Activated CD4-positive, alpha-beta T cell treated with anti-CD3 and anti-CD28 coated beads, Interleukin-2, amount 50 U/mL, for 4 hours (primary cell): Measurements from ENCODE around the gene CHST11.

Experiments
- DNase-seq, 2 experiments: peaks; one replicate each; pipeline ENCODE4 v3.0.0-alpha.2; 2020

Gene CHST11

DNA sequence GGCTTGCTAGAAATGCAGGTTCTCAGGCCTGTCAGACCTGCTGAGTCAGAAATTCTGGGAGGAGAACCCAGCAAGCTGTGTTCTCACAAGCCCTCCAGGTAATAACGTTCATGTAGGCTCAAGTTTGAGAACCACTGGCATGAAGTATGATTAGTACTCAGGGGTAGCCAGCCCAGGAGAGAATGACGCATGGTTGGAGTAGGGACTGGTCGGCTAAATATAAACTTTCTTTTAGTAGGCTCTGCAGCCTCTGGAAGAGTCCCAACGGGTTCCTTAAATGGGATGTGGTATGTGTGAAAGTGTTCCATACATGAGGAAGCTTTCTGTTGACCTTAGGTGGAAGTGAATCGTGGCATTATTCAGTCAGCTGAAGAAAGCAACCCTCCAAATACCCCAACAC is 292.0 kb downstream of the CHST11 start:
- DNase-seq = no peak

DNA sequence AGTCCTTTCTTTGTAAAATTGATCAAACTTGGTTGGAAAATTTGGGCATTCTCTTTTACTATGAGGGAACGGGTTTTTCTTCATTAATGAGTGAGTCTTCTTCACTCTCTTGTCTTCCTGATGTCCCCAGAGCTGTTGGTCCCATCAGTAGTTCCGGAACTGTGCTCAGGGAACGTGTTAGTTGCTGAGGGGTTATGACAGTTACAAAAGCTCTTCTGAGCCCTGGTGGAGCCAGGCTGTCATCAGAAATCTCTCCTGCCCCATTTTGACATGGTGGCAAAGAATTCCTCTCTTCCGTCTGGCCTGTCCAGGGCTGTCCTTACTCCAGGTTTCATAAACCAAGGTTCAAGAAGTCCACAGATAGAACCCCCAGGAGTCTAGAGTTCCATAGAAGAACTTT is 292.8 kb downstream of the CHST11 start:
- DNase-seq = no peak

DNA sequence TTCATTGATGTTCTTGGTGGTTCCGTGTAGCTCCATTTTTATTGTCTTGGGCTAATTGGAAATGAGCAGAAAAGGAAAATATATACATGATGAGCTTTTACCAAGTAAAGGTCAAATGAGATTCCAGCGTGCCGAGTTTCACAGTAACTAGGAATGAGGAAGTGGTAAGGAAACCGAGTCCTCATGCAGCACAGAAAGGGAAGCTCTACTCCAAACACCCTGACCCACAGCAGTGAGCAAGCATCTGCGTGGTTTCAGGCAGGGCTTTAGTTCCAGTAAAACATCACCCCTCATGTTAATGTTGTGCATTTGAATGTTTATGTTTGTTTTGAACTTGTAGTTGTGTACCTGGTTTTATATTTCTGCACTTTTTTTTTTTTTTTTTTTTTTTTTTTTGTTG is 293.3 kb downstream of the CHST11 start:
- no peak for DNase-seq

DNA sequence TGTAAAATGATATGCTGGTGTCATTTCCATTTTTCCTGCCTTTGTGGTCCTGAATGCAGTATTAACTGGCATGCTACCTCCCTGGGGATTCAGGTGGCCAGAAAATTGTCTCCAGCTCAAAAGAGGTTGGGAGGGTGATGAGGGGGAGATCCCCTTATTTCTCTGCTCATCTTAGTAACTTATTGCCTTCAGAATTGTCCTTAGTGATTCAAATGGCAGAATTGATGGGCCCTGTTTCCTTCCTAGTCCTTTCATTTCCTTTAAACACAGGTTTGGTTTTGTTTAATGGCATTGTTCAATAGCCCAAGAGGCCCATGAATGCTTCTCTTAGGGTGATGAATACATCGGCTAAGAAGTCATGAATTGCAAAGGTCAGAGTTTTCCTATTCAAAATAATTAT is 294.4 kb downstream of the CHST11 start:
- DNase-seq = no peak

DNA sequence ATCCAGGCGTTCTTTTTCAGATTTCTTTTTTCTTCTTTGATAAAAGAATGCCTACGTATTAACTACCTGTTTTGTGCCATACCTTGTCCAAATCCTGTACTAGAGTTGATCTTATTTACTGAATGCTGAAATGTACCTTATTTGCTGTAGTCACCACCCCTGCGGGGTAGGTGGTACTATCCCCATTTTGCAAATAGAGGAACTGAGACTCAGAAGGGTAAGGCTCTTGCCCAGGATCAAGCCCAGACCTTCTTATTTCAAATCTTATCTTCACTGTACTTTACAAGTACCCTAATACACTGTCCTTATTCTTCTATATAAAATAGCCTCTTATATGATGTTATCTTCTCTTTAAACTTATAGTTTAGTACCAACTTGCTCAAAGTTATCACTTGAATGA is 294.8 kb downstream of the CHST11 start:
- no peak for DNase-seq

DNA sequence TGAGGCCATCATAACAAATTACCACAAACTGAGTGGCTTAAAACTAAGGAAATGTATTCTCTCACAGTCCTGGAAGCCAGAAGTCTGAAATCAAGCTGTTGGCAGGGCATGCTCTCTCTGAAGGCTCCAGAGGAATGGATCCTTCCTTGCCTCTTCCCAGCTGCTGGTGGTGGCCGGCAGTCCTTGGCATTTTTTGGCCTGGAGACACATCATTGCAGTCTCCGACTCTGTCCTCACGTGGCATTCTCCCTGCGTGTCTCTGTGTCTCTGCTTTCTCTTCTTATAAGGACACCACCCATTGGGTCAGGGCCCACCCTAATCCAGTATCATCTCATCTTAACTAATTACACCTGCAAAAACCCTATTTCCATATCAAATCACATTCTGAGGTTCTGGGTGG is 295.3 kb downstream of the CHST11 start:
- no peak for DNase-seq

DNA sequence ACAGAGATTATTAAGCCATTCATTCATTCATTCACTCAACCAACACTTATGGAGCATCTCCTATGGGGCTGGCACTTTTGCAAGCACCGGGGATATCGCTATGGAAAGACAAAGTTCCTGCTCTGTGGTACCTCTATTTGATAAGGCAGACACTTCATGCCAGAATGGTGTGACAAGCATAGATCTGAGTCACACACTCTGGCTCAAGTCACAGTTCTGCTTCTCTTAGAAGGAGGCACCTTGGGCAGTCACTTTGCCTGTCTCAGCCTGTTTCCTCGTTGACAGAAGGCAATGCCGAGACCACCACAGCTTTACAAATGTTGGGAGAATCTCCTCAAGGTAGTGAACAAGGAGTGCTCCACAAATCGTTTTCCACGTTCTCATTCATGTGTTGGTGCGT is 296.1 kb downstream of the CHST11 start:
- no peak for DNase-seq

DNA sequence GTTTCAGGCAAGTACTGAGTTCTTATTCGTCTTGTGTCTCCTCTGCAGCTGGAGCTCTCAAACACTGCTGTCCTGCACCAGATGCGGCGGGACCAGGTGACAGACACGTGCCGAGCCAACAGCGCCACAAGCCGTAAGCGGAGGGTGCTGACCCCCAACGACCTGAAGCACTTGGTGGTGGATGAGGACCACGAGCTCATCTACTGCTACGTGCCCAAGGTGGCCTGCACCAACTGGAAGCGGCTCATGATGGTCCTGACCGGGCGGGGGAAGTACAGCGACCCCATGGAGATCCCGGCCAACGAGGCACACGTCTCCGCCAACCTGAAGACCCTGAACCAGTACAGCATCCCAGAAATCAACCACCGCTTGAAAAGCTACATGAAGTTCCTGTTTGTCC is 300.2 kb downstream of the CHST11 start:
- no peak for DNase-seq

DNA sequence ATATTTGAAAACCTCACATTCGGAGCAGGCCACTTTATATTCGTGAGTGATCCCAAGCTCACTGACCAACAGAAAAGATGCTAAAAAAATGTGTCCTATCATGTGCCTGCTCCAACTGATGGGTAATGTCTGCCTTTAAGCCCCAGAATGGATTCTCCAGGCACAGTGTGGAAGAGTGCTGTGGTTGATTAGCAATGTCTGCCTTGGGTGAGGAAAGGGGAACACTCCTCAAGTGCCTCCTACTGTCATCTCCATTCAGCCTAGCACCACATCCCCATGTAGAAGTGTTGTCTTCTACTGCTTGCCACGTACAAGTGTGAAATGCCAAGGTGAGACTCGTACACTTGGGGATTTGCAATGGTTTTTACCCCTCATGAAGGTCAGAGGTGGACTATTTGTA is 302.0 kb downstream of the CHST11 start:
- no peak for DNase-seq

DNA sequence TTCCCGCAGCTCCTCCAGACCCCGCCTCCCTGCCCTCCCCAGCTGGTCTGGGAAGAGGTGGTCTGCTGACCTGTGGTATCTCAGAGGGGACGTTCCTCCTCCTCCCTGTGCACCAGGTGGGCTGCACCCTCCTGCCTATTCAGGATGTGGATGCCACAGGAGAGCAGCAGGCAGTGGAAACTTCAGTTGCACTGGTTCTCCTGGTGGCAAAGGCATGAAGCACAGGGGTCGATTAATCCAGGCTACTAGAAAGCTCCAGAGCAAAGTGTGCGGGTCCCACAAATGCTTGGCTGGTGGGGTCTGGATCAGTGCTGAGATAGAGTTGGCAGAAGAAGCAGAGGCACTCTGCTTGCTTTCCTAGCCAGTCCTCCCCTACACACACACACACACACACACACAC is 304.3 kb downstream of the CHST11 start:
- DNase-seq = no peak

DNA sequence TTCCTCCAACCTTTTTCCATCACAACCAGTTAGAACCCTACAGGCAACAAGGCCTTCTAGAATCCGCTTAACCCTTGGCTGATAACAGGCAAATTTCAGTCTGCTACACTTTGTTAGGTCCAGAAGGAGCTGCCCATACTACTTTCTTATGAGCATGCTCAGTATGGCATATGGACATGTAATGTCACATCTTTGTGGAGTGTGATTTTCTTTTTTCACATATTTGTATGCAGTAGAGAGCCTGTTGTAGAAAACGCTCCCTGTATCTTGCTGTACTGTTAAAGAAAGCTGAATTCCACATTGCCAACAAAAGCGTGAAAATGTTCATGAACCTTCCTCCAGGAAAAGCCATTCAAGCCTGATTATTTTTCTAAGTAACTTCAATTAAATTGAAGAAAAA is 304.9 kb downstream of the CHST11 start:
- DNase-seq = no peak

DNA sequence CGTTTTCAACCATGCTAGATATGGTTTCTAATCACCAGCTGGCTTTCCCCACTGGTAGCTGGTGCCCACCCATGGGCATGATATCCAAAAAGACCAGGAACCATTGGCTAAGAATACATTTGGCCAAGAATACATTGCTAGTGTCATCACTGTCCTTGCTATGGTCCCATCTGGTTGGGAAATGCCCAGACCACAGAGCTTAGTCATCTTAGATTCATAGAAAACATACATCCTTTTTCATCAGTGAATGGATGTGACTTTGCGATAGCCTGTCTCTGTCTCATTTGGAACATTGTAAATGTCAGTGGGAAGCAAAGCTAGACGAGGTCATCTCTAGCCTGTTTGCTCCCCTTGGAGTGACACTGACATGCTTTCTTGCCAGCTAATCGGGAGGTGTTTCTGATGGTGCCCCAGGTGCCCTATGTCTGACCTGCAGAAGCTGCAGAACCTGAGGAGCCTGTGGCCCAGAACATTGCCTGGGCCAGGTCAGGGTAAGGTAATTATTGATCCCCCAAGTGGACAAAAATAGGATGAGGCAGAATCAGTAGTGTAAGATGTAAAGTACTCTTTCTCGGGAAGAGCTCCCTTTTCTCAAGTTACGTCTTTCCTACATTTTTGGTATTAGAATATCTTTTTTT is 306.5 kb downstream of the CHST11 start:
- DNase-seq = no peak

DNA sequence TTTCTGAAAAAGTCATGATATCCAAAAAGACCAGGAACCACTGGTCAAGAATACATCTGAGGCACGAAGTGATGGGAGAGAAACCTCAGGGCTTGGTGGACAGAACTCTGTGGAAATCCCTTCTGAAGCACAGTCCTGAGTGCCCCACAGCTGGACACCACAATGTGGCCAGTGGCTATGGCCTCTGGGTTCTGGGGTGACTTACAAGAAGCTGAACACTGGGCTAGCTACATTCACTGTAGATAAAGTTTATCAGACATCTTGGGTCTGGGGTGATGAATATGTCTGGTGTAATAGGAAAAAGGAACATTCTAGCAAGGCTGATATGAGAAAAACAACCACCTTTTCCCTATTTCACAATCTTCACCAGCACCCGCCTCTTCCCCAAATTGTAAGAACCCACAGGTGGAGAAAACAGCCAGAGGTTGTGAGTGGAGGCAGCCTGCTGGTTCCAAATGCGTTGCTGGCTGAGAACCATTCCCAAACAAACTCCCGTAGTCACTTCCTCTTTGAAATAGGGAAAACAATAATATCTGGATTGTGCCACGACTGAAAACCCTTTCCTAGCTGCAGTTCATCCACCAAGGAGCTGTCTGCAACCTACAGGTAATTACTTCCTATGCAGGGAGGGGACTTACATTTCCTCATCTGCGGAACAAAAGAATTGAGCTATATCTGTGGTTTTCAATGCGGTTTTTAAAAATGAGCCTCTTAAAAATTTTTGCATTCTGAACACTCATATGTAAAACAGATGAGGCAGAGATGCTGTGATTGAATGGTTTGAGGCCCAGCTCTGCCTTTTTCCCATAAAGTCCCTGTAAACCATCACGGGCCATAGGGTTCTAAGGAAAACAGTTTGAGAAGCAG is 307.7 kb downstream of the CHST11 start:
- DNase-seq = no peak

DNA sequence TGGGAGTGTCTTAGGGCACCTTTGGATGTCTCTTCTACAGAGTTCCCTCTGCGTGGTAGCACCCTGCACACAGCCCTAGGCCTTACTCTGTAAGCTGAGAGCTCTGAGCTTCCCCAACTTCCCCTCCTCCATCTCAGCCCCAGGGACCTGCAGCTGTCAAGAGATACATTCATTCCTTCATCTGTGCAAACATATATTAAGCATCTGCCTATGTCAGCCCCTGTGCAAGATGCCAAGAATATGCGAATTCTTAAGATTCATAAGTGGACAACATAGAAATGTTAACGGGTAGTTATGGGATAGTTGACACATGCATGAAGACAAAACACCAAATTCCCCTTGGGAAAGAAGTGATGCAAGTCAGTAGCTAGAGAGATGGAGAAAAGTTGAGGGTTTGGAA is 310.5 kb downstream of the CHST11 start:
- DNase-seq = no peak

DNA sequence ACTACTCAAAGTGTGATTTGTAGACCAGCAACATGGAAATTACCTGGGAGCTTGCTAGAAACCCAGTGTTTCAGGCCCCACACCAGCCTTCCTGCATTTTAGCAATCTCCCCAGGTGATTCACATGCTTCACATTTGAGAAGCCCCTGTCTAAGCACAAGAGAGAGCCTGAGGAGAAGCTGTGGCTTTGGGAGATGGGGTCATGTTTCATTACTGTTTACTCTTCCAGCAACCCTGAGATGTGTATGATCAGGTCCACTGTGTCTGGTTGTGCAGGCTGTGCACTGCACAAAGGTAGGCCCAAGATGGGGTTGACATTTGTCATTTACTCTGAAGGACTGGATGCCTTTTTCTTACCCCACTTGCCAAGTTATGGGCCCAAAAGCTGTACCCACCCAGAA is 311.3 kb downstream of the CHST11 start:
- no peak for DNase-seq

DNA sequence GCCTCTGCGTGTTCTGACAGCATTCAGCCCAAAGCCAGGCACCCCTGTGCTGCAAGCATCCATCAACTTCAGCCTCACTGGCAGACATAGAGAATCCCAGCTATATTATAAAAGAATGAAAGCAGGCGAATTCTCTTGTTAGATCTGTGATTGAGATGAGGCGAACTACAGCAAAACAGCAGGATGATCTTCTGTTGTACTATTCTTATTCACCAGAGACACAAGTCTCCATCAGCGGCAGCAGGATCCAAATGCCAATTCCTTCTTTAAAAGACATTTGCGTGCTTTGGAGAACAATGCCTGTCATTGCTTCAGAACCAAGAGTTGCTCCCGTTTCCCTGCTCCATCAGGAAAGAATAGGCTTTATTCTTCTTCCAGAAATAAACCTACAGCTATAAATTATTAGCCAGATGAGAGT is 312.4 kb downstream of the CHST11 start:
- DNase-seq = no peak

DNA sequence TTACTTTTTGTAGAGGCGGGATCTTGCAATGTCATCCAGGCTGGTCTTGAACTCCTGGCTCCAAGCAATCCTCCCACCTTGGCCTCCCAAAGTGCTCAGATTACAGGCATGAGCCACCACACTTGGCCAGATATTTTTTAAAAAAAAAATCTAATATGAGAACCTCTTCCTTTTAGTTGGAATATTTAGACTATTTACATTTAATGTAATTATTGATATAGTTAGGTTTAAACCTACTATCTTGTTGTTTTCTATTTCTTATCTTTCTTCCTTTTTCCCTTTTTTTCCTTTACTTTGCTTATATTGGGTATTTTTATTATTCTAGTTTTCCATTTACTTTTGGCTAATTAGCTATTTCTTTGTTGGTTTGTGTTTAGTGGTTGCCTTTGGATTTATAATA is 315.6 kb downstream of the CHST11 start:
- no peak for DNase-seq

DNA sequence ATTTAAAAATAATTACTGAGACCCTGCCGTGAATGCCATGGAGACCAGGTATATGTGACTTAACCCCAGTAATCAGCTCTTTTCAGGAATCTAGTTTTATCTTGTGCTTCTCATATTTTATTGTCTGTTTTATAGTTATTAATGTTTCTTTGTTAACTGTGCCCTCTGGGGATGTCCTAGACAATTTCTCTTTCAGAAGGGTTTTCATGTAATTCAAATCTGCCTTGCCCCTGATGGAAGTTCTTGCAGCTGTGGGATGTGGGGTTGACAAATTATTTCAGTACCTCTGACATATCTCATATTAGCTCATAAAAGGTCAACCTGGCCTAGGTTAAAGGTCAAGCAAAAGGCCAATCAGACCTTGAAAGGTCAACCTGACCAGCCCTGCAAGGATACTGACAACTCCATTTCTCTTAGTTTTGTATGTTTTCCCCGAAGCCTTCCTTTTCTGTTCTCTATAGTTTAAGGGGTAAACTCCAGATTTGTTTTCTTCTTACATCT is 319.0 kb downstream of the CHST11 start:
- no peak for DNase-seq

DNA sequence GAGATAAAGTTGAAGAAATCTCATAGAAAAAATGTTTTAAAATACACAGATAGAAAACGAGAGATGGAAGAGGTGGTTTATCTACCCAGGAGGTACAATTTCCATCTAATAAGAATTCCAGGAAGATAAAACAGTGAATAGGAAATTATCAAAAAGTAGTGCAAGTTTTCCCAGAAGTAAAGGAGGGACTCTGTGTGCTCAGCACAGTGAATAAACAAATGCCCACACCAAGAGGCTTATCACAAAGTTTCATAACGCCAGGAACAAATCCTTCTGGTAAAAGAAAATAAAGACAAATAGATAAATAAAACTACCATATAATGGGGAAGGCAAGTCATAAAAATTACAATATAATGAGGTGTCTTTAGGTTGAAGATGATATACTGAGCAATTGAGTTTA is 322.4 kb downstream of the CHST11 start:
- no peak for DNase-seq

DNA sequence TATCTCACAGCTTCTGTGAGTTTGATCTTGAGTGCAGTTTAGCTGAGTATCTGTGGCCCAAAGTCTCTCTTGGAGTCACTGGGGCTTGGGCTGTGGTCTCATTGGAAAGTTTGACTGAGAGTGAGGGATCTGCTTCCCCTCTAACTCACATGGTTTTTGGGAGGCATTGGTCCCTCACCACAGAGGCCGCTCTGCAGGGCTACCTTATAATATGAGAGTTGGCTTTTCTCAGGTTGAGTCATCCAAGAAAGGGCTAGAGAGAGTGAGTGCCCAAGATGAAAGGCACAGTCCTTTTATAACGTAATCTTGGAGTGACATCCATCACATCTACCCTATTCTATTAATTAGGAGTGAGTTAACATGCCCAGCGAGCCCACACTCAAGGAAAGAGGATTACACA is 325.5 kb downstream of the CHST11 start:
- no peak for DNase-seq

DNA sequence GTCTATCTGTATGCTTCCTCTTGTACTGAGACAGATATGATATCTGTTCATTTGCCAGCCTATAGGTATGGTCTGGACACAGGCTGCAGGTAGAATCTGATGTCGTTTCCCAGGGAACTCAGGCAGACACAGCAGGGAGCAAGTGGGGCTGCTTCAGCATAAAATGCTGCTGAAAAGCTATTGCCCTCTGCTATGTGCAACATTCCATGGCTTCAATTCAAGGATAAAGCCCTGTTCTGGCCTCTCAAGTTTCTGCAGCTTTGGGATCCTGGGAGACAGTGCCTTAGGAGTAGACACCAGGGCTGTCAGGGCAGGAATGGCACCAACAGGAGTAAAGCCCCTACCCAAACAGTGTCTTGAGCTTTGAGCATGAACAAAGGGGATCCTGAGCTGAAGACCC is 327.8 kb downstream of the CHST11 start:
- DNase-seq = no peak

DNA sequence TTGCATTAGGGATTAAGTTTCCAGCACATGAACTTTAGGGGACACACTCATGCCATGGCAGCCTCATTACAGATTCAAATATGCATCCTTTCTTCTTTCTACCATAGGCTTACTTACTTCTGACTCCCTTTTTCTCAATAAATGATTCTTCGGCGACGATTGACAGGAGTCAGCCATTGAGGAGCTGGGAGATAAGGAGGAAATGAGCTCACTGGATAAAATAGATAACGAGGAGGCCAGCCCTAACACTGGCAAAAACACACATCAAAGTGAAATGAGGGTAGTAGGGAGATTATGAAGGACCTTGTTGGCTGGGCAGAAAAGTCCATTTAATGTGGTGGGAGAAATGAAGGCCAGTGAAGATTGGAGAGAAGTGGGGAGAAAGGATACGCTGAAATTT is 329.1 kb downstream of the CHST11 start:
- no peak for DNase-seq

DNA sequence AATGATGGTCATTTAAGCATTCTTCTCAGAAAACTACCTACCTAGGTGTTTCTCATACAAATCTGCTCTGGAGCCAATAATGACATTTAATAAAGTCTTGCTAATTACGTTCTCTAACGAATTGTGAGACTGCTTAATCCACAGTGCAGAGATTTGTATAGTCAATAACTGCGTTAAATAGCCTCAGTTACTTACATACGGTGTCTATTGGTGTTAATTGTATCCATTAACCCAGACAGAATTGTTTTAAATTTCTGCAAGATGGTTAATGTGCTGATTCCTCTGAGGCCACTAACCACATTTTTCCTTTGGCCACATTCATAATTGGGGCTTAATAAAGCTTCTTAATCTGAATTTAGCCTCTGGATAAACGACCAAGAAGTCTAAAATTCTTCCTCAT is 329.6 kb downstream of the CHST11 start:
- no peak for DNase-seq

DNA sequence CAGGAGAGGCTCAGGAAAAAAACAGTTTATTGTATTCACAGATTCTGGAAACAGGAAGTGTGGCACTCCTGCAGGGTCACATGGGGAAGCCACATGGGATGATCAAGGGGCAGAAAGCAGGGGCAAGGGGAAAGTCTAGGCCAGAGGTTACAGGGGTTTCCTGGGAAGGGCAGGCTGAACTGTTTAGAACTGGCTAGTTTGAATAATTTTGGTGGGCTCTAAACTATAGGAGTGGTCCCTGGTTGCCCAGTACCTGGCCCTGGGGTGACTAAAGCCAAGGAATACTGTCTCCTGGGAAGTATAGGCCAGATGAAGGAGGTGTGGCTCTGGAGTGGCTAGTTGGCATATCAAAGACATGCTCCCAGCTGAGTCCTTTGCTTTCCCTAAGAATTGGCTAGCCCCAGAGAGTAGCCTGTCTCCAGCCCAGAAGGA is 332.1 kb downstream of the CHST11 start:
- no peak for DNase-seq
